Aorta (tissue), 5 donors: ENCODE results near the gene CCT8. TPM values are rescaled to one million over a fixed set of nuclear protein-coding genes. Genes with fewer than 3 reads are reported as not detected.

Source experiments
- ATAC-seq: fragments of 200-7000 bp; cut with Tn5 transposase; one replicate; pipeline ENCODE4 v1.9.1; 2022; ENCODE audit warnings: moderate library complexity; ENCODE audit not compliant: low FRiP score
- DNase-seq, 2 donors: peaks; one replicate each; pipeline ENCODE4 v3.0.0-alpha.2; 2020
- H3K27ac ChIP-seq, 2 donors: one replicate each; pipeline ENCODE4 v1.5.1; 2013; ENCODE audit warnings: low read length in 2 of 2, mild to moderate bottlenecking in 2 of 2, moderate library complexity in 2 of 2, control low read depth in 1 of 2, inconsistent platforms in 1 of 2, low read depth in 1 of 2
- H3K27me3 ChIP-seq, 2 donors: one replicate each; pipeline ENCODE4 v1.6.1; 2013; ENCODE audit warnings: control low read depth in 1 of 2, low read length in 1 of 2, mild to moderate bottlenecking in 1 of 2, moderate library complexity in 1 of 2; ENCODE audit not compliant: insufficient read depth in 2 of 2, control insufficient read depth in 1 of 2
- H3K36me3 ChIP-seq, 2 donors: one replicate each; pipeline ENCODE4 v1.6.1; 2013; ENCODE audit warnings: control low read depth in 1 of 2, low read length in 1 of 2, mild to moderate bottlenecking in 1 of 2; ENCODE audit not compliant: insufficient read depth in 2 of 2, control insufficient read depth in 1 of 2
- H3K4me1 ChIP-seq, 2 donors: one replicate each; pipeline ENCODE4 v1.6.1; 2013; ENCODE audit warnings: low read length in 2 of 2, control low read depth in 1 of 2, mild to moderate bottlenecking in 1 of 2, moderate library complexity in 1 of 2; ENCODE audit not compliant: insufficient read depth in 2 of 2, control insufficient read depth in 1 of 2
- H3K4me3 ChIP-seq, 2 donors: one replicate each; pipeline ENCODE4 v1.5.1; 2013; ENCODE audit warnings: low read length in 2 of 2, control low read depth in 1 of 2, mild to moderate bottlenecking in 1 of 2
- H3K9me3 ChIP-seq: one replicate; pipeline ENCODE4 v1.6.1; 2013; ENCODE audit warnings: mild to moderate bottlenecking, low read length; ENCODE audit not compliant: control insufficient read depth
- WGBS, 2 donors: extraction: QIAGEN DNeasy Blood & Tissue Kit; methylation state at CpG; one replicate each; pipeline ENCODE4 v1.1.7; 2013; 5-methylcytosine and 5-hydroxymethylcytosine counted together
- intact Hi-C, 2 donors: fragments of 100-400 bp; cut with DNase I; formaldehyde crosslinking; loops; one replicate each; pipeline versions ENCODE4 v1.14.2 to v1.15.0; 2022
- polyA plus RNA-seq, 2 donors: library from polyadenylated mRNA; stranded (reverse); fragments of 200-250 nt; gene quantifications; one replicate each; pipeline ENCODE4 v1.2.3, GENCODE V29; 2013
- total RNA-seq, 2 donors: library from RNA; stranded (reverse); fragmentation: NEBNext Ultra II Directional; extraction: Animal tissue kit (Norgen Biotek cat#: 25700); gene quantifications; one replicate each; pipeline ENCODE4 v1.2.1, GENCODE V29; 2021
- donor health status: healthy with polysubstance abuse.
- donor health status: Bipolar disorder and iron deficiency.
- donor health status: DM: no; HTN: no; CAD: no.
- donor health status: DM: no; HTN: no; CAD: no.
- donor health status: DM: yes; HTN: yes; CAD: no.

CCT8 gene
- total and polyA plus RNA-seq, 4 donors = 88.7 to 130 (median 118) TPM

DNA sequence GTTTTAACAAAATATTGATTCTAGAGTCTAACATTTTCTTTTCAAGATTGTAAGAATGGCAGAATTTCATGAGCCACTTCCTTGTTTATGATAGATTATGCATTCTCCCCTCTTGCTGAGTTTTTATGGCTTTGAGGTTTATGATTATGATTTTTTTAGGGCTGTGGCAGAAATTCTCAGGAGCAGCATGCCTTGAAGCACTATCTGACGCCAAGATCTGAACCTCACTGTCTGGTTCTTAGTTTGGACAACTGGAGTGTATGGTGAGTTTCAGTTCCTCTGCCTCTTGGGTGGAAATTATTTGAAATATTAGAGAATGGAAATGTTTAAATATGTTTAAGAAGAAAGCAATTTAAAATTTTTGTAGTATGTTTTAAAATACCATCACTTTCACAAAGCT lies 38.8 kb downstream of the CCT8 start:
- 82 to 92% methylated on average over 1 of the region's 1 CpG for WGBS, 2 donors
- H3K36me3 ChIP-seq = peaks cover 5 to 7% of the 10 kb centered on the region in 2 donors
- ATAC-seq = no peak
- H3K9me3 ChIP-seq = no peaks in the 10 kb centered on the region
- intact Hi-C loops = no loop called here
- no peak overlapping the region for H3K27ac ChIP-seq
- no peaks in the 10 kb centered on the region for H3K4me1 ChIP-seq
- no peak for DNase-seq
- no peaks in the 10 kb centered on the region for H3K27me3 ChIP-seq
- no peak overlapping the region for H3K4me3 ChIP-seq

DNA sequence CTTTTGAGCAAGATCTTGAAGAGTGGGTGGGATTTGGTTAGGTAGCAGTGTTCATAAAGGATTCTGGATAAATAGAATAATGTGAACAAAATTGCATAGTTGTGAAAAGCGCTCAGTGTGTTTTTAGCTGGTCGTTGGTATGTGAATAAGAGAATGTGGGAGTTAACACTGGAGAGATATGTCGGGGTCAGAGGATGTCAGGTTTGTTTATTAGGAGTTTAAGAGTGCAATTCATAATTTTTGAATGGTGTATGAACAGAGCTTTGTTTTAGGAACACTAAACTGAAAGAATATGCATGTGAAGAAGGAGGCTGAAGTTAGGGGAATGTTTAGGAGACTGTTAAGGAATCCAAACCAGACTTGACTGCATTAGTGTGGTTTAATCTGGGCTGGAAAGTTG lies 39.6 kb downstream of the CCT8 start:
- ATAC-seq = no peak
- DNase-seq = no peak
- Histone ChIP-seq H3K9me3 (no peaks in the 10 kb centered on the region), H3K4me1 (no peaks in the 10 kb centered on the region), H3K27ac (no peak overlapping the region), H3K36me3 (peaks cover 5 to 7% of the 10 kb centered on the region in 2 donors), H3K27me3 (no peaks in the 10 kb centered on the region), H3K4me3 (no peak overlapping the region)
- WGBS, 2 donors = 84 to 89% methylated on average over 3 of the region's 3 CpGs
- intact Hi-C loops = no loop called here

DNA sequence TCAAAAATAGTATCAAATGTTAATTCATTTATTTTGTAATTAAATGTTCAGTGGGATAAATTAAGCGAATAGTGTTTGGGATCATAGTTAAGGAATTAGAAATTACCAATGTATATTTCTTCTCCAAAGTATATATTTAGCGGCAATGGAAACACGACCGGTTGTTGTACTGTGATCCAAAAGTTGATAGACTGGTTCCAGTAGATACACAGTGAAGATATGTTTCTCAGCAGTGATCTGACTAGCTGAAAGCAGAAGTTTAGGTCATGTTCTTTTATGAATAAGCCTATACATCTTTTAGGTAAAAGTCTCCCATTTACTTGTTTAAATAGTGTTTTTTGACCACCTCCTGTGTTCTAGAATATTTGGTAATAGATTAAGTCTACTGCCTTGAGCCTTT lies 40.1 kb downstream of the CCT8 start:
- intact Hi-C loops = no loop called here
- Histone ChIP-seq H3K27me3 (no peaks in the 10 kb centered on the region), H3K9me3 (no peaks in the 10 kb centered on the region), H3K36me3 (peaks cover 5 to 7% of the 10 kb centered on the region in 2 donors), H3K4me3 (no peak overlapping the region), H3K27ac (no peak overlapping the region), H3K4me1 (no peaks in the 10 kb centered on the region)
- WGBS, 2 donors = 60 to 71% methylated on average over 4 of the region's 4 CpGs
- ATAC-seq = no peak
- DNase-seq = no peak

DNA sequence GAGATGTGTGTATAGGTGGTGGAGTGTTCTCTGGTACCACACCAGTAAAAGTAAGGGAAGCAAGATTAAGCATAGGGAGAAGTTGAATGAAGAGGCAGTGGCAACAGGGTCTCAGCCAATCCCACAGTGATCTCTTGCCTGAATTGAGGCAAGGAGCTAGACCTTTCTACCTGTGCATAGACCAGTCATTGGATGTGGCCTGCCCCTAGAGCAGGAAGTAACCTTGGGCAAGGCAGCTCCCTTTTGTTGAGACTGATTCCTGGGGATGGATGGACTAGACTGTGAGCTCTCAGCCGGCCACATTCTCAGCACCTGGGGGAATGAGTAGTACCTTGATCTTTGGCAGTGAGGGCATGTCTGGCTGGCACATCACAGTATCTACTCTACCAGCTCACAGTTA lies 42.5 kb downstream of the CCT8 start:
- H3K27ac ChIP-seq = no peak overlapping the region
- H3K27me3 ChIP-seq = no peaks in the 10 kb centered on the region
- DNase-seq (no peak), ATAC-seq (no peak)
- intact Hi-C loops = no loop called here
- no peaks in the 10 kb centered on the region for H3K9me3 ChIP-seq
- H3K4me3 ChIP-seq = no peak overlapping the region
- peaks cover 0 to 1% of the 10 kb centered on the region in 2 donors for H3K4me1 ChIP-seq
- peaks cover 2 to 5% of the 10 kb centered on the region in 2 donors for H3K36me3 ChIP-seq
- 89 to 93% methylated on average over 1 of the region's 1 CpG for WGBS, 2 donors

DNA sequence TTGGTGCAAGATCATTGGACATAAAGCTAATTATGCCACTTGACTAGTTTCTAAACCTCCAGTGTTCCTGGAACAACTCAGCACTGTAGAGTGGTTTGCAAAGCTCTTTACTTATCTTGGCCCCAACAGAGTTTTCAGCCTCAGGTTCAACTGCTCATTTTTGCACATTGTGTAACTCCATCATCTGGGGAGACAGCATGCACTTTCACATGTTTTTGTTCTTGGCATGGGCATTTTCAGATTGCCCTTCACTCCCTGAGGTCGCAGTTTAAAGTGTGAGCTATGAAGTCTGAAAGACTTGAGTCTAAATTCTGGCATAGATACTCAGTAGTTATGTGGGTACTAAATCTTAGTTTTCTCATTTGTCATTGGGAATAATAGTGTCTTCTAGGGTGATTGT lies 43.9 kb downstream of the CCT8 start:
- DNase-seq (no peak), ATAC-seq (no peak)
- Histone ChIP-seq H3K4me1 (peaks cover 0 to 1% of the 10 kb centered on the region in 2 donors), H3K36me3 (peaks cover 2 to 4% of the 10 kb centered on the region in 2 donors), H3K9me3 (no peaks in the 10 kb centered on the region), H3K27ac (no peak overlapping the region), H3K27me3 (no peaks in the 10 kb centered on the region), H3K4me3 (no peak overlapping the region)
- intact Hi-C loops = no loop called here
- 86 to 89% methylated on average over 1 of the region's 1 CpG for whole genome bisulfite sequencing, 2 donors

DNA sequence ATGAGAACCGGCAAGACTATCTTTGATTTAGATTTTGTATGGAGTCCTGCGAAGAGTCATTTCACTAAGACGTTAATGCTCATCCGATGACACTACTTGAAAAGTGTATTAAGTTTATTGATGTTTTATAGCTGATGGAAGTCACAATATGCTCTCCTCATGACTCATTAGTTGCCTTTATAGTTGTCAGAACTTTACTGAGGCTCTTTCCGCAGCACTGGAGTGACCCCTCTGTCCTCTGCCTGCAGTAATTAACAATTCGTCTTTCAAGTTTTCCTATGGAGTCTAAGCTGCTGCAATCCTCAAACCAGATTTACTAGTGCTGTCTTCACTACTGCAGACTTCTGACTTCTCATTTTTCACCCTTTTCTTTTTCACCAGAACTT lies 48.1 kb downstream of the CCT8 start:
- Histone ChIP-seq H3K36me3 (no peaks in the 10 kb centered on the region), H3K27ac (peak overlapping the region in 1 of 2 donors; percentile 100), H3K9me3 (no peaks in the 10 kb centered on the region), H3K4me3 (peak overlapping the region; percentile 69 to 74), H3K4me1 (peaks cover 0 to 1% of the 10 kb centered on the region in 2 donors), H3K27me3 (no peaks in the 10 kb centered on the region)
- intact Hi-C loops = loop anchor here in 1 of 2 donors (2.0 kb wide), 1 partner anchor 23 kb away; no protein-coding TSS in a partner anchor
- ATAC-seq = no peak
- 1 to 2% methylated on average over 6 of the region's 6 CpGs for WGBS, 2 donors
- no peak for DNase-seq

DNA sequence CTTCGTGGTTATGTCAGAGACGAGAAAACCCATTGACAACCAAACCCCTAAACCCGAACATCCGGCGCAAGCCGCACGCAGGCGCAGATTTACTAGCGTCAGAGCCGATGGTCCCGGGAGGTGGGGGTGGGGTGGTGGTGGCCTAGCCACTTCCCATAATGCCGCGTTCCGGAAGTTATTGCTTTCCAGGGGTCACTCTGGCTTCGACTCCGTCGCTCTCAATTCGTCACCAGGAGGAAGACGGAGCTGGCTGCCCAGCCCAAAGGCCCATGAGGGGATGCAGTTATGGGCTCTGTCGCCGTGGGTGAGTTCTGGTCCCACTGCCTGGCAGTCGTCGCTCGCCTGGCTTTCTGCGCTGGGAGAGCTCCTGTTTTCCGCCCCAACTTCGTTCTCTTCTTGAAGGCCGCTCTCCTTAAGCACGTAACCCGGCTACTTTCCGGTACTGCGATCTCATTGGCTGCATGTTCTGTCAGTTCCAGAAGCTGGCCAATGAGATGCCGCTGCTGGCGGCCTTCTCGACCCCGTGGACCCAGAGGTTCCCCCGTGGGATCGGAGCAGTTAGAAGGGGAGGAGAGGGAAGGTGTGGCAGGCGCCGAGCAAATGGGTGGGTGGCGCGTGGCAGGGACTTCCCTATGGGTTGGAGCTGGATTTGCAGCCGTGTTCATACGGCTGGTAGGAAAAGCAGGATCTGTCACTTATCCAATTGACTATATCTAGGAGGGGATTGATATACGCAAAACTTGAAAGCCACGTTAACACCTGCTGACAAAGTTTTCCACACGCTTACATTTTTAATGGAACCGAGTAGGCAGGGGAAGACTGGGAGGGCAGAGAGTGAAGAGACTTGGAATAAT lies 48.7 kb downstream of the CCT8 start, which contains the start of gene USP16:
USP16 (plus strand) TSS at position 195 of the 854 bp plus-strand sequence. CDS start 3,246 bp downstream, outside the sequence.
- no peaks in the 10 kb centered on the region for H3K36me3 ChIP-seq
- peaks cover 0 to 1% of the 10 kb centered on the region in 2 donors for H3K4me1 ChIP-seq
- H3K4me3 ChIP-seq = peak within 1 kb of the TSS; percentile 69 to 96
- intact Hi-C loops = loop anchor here in 1 of 2 donors (2.0 kb wide), 1 partner anchor 22 kb away; no protein-coding TSS in a partner anchor
- DNase-seq = peak; percentile 96 to 97
- H3K27me3 ChIP-seq = no peaks in the 10 kb centered on the region
- WGBS, 2 donors = 0 to 1% methylated on average over 48 of the region's 48 CpGs
- peak; percentile 98 for ATAC-seq
- peak within 1 kb of the TSS; percentile 87 to 100 for H3K27ac ChIP-seq
- no peaks in the 10 kb centered on the region for H3K9me3 ChIP-seq

DNA sequence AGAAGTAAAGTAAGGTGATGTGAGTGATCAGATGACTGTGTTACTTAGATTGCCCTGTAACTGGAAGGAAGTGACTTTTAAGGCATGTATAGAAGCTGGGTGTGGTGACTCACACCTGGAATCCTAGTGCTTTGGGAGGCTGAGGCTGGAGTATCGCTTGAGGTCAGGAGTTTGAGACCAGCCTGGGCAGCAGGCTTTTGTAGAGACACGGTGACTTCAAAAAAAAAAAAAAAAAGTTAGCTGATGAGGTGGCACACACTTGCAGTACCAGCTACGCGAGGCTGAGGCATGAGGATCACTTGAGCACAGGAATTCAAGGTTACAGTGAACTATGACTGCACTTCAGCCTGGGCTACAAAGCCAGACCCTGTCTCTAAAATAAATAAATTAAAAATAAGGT lies 51.3 kb downstream of the CCT8 start:
- Histone ChIP-seq H3K9me3 (no peaks in the 10 kb centered on the region), H3K4me1 (peaks cover 0 to 6% of the 10 kb centered on the region in 2 donors), H3K27me3 (no peaks in the 10 kb centered on the region), H3K4me3 (no peak overlapping the region), H3K27ac (no peak overlapping the region), H3K36me3 (no peaks in the 10 kb centered on the region)
- ATAC-seq (no peak), DNase-seq (no peak)
- WGBS, 2 donors = 73 to 81% methylated on average over 4 of the region's 4 CpGs
- intact Hi-C loops = no loop called here

DNA sequence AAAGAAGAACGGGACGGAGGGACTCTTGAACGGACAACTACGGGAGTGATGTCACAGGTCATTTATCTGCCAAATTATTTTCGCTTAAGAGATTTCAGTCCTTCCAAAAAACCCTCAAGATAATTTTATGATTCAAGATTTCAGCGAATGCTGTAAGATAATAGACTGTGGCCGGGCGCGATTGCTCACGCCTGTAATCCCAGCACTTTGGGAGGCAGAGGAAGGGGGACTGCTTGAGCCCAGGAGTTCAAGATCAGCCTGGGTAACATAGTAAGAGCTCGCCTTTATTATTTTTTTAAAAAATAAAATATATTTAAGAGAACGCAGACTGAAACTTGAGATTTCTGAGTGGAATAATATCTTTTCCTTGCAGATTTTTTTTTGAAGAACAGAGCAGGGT lies 54.9 kb downstream of the CCT8 start:
- 4 to 11% methylated on average over 12 of the region's 12 CpGs for WGBS, 2 donors
- Histone ChIP-seq H3K9me3 (no peaks in the 10 kb centered on the region), H3K27me3 (no peaks in the 10 kb centered on the region), H3K4me1 (peaks cover 0 to 7% of the 10 kb centered on the region in 2 donors), H3K4me3 (peak overlapping the region; percentile 65 to 80), H3K36me3 (no peaks in the 10 kb centered on the region), H3K27ac (peak overlapping the region in 1 of 2 donors; percentile 38)
- DNase-seq = no peak
- intact Hi-C loops = no loop called here
- ATAC-seq = peak; percentile 43
